ENCODE results near the gene DPP3. TPM values are rescaled to one million over a fixed set of nuclear protein-coding genes. Genes with fewer than 3 reads are reported as not detected.

The DPP3 gene
- polyA plus RNA-seq, 1 of the 3 experiments (the other 2 are of a cell fraction), result 70.6 TPM

DNA sequence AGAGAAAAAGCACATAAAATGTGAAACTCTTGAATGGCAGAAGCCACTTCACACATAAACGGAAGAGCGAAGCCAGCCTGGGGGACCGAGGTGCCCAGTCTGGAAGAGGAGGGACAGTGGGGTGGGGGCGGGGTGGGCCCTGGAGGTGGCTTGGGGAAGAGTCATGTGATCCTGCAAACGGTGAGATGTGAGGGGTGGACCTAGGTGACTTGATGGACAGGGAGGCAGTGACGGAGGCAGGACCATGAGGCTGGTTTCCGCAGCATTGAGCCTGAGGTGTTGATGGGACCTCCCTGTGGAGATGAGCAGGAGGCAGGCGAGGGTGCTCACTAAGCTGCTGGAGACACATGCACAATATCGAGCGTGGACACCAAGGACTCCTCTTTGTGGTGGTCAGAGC lies 48.8 kb downstream of the DPP3 start:
- TF ChIP-seq, protein P1, sequence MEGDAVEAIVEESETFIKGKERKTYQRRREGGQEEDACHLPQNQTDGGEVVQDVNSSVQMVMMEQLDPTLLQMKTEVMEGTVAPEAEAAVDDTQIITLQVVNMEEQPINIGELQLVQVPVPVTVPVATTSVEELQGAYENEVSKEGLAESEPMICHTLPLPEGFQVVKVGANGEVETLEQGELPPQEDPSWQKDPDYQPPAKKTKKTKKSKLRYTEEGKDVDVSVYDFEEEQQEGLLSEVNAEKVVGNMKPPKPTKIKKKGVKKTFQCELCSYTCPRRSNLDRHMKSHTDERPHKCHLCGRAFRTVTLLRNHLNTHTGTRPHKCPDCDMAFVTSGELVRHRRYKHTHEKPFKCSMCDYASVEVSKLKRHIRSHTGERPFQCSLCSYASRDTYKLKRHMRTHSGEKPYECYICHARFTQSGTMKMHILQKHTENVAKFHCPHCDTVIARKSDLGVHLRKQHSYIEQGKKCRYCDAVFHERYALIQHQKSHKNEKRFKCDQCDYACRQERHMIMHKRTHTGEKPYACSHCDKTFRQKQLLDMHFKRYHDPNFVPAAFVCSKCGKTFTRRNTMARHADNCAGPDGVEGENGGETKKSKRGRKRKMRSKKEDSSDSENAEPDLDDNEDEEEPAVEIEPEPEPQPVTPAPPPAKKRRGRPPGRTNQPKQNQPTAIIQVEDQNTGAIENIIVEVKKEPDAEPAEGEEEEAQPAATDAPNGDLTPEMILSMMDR (IDR thresholded peaks at IDR 0.05), result no peak
- TF ChIP-seq IRF3 (IDR thresholded peaks at IDR 0.05; ENCODE audit: low read depth, low read length), result no peak
- no peak for TF ChIP-seq REST (IDR thresholded peaks at IDR 0.05; ENCODE audit: low read depth, low read length)
- no peak for TF ChIP-seq POLR2AphosphoS5 (IDR thresholded peaks at IDR 0.05; ENCODE audit: low read depth, low read length)
- TF ChIP-seq GABPA (IDR thresholded peaks at IDR 0.05; ENCODE audit: low read depth), result no peak
- no peak for TF ChIP-seq RAD21 (IDR thresholded peaks at IDR 0.05; ENCODE audit: low read length)
- TF ChIP-seq YY1 (IDR thresholded peaks at IDR 0.05; ENCODE audit: low read depth), result no peak
- TF ChIP-seq FOXJ3 (CRISPR knock-in tag; IDR thresholded peaks at IDR 0.05), result no peak
- no peak for TF ChIP-seq MXI1 (IDR thresholded peaks at IDR 0.05; ENCODE audit: low read depth, low read length)
- no peak for TF ChIP-seq RFX5 (IDR thresholded peaks at IDR 0.05; ENCODE audit: low read length)
- no peak for TF ChIP-seq NFIC (IDR thresholded peaks at IDR 0.05; ENCODE audit: borderline replicate concordance)
- TF ChIP-seq EZH2phosphoT487 (IDR thresholded peaks at IDR 0.05; ENCODE audit: borderline replicate concordance, low read depth), result no peak

More for the DNA sequence above, 48.8 kb downstream of the DPP3 start:
- H3K27me3 ChIP-seq (ENCODE audit: insufficient read depth), result no peaks in the 10 kb centered on the region
- no peaks in the 10 kb centered on the region for H3K9me3 ChIP-seq
- no peaks in the 10 kb centered on the region for H4K20me1 ChIP-seq (ENCODE audit: insufficient read depth)
- H3K4me1 ChIP-seq (ENCODE audit: control insufficient read depth in 1 of 2, insufficient read depth in 2 of 2, low read depth in 1 of 2, low read length in 1 of 2), result no peaks in the 10 kb centered on the region
- H3K36me3 ChIP-seq (replicated peaks in 1 of 2; ENCODE audit: control insufficient read depth in 1 of 2, insufficient read depth in 2 of 2, low read length in 1 of 2), result no peaks in the 10 kb centered on the region
- ChIA-PET POLR2A (interaction anchor here (1.6 kb wide), 1 partner anchor 9 kb away, joined by 3 read pairs; no protein-coding TSS in a partner anchor), CTCF (no interaction called here)
- no peaks in the 10 kb centered on the region for H3K9me2 ChIP-seq
- H2AFZ ChIP-seq (ENCODE audit: low read depth), result no peak overlapping the region
- no peak overlapping the region for H3K9ac ChIP-seq
- H3K27ac ChIP-seq (ENCODE audit: low read depth in 2 of 2, low read length in 1 of 2), result no peak overlapping the region
- DNase-seq, result no peak
- 89% methylated on average over 10 of the region's 10 CpGs for WGBS (ENCODE audit: low lambda C conversion rate)
- H3K4me3 ChIP-seq (ENCODE audit: low read depth in 2 of 2, low read length in 1 of 2), result no peak overlapping the region
- H3F3A ChIP-seq (replicated peaks; ENCODE audit: insufficient read depth), result peaks cover 4% of the 10 kb centered on the region
- H3K79me2 ChIP-seq (ENCODE audit: insufficient read depth), result no peaks in the 10 kb centered on the region
- no peak overlapping the region for H3K4me2 ChIP-seq
